Measurements from ENCODE around the gene OR1I1.

The OR1I1 gene

GRCh38 chr19:15099017-15099582 is 17.1 kb downstream of the OR1I1 start:
- no peak for DNase-seq

GRCh38 chr19:15101479-15102082 is 19.6 kb downstream of the OR1I1 start:
- peak; percentile 26 to 77 for DNase-seq

GRCh38 chr19:15104003-15104402 is 22.0 kb downstream of the OR1I1 start:
- no peak for DNase-seq

GRCh38 chr19:15104411-15104810 is 22.4 kb downstream of the OR1I1 start:
- DNase-seq = no peak

GRCh38 chr19:15105044-15105443 is 23.0 kb downstream of the OR1I1 start:
- no peak for DNase-seq

- DNase-seq = no peak
These were observed 25.3 kb downstream of the OR1I1 start, which contains the start of gene SYDE1 for GRCh38 chr19:15107061-15108010. TSS of gene SYDE1 (plus strand) at chr19:15107401. CDS start at chr19:15107434, 33 bp downstream.

- DNase-seq = peak in 1 of 2 donors; percentile 12
These were observed 26.3 kb downstream of the OR1I1 start for GRCh38 chr19:15108145-15108844.

GRCh38 chr19:15108845-15109767 is 27.1 kb downstream of the OR1I1 start:
- DNase-seq = no peak

GRCh38 chr19:15109768-15110417 is 27.9 kb downstream of the OR1I1 start:
- DNase-seq = no peak

- DNase-seq = no peak
These were observed 28.4 kb downstream of the OR1I1 start for GRCh38 chr19:15110418-15110815.

GRCh38 chr19:15111758-15112157 is 29.7 kb downstream of the OR1I1 start:
- DNase-seq = no peak

- no peak for DNase-seq
These were observed 30.4 kb downstream of the OR1I1 start for GRCh38 chr19:15112385-15112784.

- no peak for DNase-seq
These were observed 31.5 kb downstream of the OR1I1 start for GRCh38 chr19:15113245-15114152.

- DNase-seq = no peak
These were observed 32.1 kb downstream of the OR1I1 start for GRCh38 chr19:15114153-15114540.

- no peak for DNase-seq
These were observed 33.1 kb downstream of the OR1I1 start for GRCh38 chr19:15115080-15115479.

GRCh38 chr19:15115762-15116615 is 34.0 kb downstream of the OR1I1 start:
- no peak for DNase-seq

GRCh38 chr19:15116856-15117255 is 34.8 kb downstream of the OR1I1 start:
- no peak for DNase-seq

- DNase-seq = no peak
These were observed 36.2 kb downstream of the OR1I1 start for GRCh38 chr19:15118248-15118647.

- no peak for DNase-seq
These were observed 36.9 kb downstream of the OR1I1 start for GRCh38 chr19:15118789-15119494.

Data from inflammatory macrophage treated with lipopolysaccharide for 1 hour (primary cell).